22Rv1 (cell line): ENCODE data around the gene JMJD6.

ENCODE experiments used
- CTCF ChIP-seq: fragments of 450-650 bp; IDR thresholded peaks from 2 replicates; pipeline ENCODE4 v1.5.1; 2017; ENCODE audit warnings: mild to moderate bottlenecking
- ZFX ChIP-seq: fragments of 450-650 bp; IDR thresholded peaks from 2 replicates; pipeline ENCODE4 v1.6.1; 2017; ENCODE audit warnings: antibody characterized with exemption, borderline replicate concordance

DNA sequence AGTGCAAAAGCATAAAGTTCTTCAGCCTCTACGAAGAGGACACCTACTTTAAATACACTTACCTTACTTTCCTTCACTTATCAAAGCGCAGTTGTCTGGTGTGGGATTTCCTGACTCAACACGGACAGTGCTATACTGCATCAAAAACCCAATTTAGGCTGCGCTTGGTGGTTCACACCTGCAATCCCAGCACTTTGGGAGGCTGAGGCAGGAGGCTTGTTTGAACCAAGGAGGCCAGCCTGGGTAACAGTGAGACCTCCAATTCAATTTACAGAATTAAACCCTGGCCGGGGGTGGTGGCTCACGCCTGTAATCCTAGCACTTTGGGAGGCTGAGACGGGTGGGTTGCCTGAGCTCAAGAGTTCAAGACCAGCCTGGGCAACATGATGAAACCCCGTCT is 4.1 kb downstream of the JMJD6 start:
- no peak for TF ChIP-seq CTCF
- no peak for TF ChIP-seq ZFX
